ENCODE measurements around the gene SCAI. TPM values are rescaled to one million over a fixed set of nuclear protein-coding genes. Genes with fewer than 3 reads are reported as not detected.

SCAI gene
- total RNA-seq, 1 experiment from 2014 or later = 4.7 TPM

GRCh38 chr9:124932333-124932732 is 211.0 kb downstream of the SCAI start:
- intact Hi-C loops (cut with micrococcal nuclease; ENCODE audit: unreplicated experiment) (no loop called here), in situ Hi-C loops (cut with HindIII; ENCODE audit: low pct_unique_long_range_greater_than_20kb, low sequenced_read_pairs) (no loop called here)
- DNase-seq (ENCODE audit: low read depth, low spot score) (no peak), ATAC-seq (no peak)
- Histone ChIP-seq H3K36me3 (ENCODE audit: control insufficient read depth, insufficient read depth, low read length) (peaks cover 13% of the 10 kb centered on the region; the same call in 1 of the 2 replicates), H3K9me3 (ENCODE audit: control insufficient read depth, insufficient read depth, low read depth, low read length) (no peaks in the 10 kb centered on the region), H3K27ac (ENCODE audit: low read length) (no peak overlapping the region), H3K4me1 (ENCODE audit: control insufficient read depth, insufficient read depth, low read length) (no peaks in the 10 kb centered on the region), H3K27me3 (ENCODE audit: control insufficient read depth, insufficient read depth, low read length) (no peaks in the 10 kb centered on the region), H3K4me3 (ENCODE audit: low read depth in 2 of 2, low read length in 2 of 2) (no peak overlapping the region)
- ChIA-PET CTCF (no interaction called here), POLR2A (no interaction called here)
- BruUV-seq (replicated peaks) = no TSS peak
- TF ChIP-seq SIN3A (IDR thresholded peaks at IDR 0.05; ENCODE audit: borderline replicate concordance, insufficient read depth, low read depth, low read length) = no peak
- TF ChIP-seq POLR2AphosphoS5 (IDR thresholded peaks at IDR 0.05; ENCODE audit: low read depth, low read length) = no peak
- TF ChIP-seq TCF7L2 (IDR thresholded peaks at IDR 0.05; ENCODE audit: low read depth, low read length) = no peak
- TF ChIP-seq, protein P1, sequence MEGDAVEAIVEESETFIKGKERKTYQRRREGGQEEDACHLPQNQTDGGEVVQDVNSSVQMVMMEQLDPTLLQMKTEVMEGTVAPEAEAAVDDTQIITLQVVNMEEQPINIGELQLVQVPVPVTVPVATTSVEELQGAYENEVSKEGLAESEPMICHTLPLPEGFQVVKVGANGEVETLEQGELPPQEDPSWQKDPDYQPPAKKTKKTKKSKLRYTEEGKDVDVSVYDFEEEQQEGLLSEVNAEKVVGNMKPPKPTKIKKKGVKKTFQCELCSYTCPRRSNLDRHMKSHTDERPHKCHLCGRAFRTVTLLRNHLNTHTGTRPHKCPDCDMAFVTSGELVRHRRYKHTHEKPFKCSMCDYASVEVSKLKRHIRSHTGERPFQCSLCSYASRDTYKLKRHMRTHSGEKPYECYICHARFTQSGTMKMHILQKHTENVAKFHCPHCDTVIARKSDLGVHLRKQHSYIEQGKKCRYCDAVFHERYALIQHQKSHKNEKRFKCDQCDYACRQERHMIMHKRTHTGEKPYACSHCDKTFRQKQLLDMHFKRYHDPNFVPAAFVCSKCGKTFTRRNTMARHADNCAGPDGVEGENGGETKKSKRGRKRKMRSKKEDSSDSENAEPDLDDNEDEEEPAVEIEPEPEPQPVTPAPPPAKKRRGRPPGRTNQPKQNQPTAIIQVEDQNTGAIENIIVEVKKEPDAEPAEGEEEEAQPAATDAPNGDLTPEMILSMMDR (IDR thresholded peaks at IDR 0.05) = no peak
- TF ChIP-seq, protein P2, sequence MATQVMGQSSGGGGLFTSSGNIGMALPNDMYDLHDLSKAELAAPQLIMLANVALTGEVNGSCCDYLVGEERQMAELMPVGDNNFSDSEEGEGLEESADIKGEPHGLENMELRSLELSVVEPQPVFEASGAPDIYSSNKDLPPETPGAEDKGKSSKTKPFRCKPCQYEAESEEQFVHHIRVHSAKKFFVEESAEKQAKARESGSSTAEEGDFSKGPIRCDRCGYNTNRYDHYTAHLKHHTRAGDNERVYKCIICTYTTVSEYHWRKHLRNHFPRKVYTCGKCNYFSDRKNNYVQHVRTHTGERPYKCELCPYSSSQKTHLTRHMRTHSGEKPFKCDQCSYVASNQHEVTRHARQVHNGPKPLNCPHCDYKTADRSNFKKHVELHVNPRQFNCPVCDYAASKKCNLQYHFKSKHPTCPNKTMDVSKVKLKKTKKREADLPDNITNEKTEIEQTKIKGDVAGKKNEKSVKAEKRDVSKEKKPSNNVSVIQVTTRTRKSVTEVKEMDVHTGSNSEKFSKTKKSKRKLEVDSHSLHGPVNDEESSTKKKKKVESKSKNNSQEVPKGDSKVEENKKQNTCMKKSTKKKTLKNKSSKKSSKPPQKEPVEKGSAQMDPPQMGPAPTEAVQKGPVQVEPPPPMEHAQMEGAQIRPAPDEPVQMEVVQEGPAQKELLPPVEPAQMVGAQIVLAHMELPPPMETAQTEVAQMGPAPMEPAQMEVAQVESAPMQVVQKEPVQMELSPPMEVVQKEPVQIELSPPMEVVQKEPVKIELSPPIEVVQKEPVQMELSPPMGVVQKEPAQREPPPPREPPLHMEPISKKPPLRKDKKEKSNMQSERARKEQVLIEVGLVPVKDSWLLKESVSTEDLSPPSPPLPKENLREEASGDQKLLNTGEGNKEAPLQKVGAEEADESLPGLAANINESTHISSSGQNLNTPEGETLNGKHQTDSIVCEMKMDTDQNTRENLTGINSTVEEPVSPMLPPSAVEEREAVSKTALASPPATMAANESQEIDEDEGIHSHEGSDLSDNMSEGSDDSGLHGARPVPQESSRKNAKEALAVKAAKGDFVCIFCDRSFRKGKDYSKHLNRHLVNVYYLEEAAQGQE (IDR thresholded peaks at IDR 0.05; ENCODE audit: insufficient read depth in 1 of 2, low read depth in 2 of 2, low read length in 1 of 2) = no peak

DNA sequence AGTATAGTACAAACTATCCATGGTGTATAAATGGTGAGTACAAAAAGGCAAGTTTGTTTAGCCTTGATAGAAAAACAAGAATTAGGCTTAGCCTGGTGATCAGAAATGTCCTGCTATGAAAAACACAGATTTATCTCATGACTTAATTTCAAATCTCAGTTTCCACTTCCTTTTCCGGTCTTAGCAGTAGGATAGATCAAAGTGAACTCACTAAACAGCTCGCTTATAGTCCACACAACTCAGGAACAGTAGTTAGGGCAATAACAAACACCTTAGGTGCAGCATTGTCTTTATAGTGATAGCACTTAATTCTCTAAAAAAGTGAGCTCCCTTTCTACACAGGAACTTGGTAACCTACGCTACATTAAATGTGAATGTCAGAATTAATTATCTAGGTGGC is 213.9 kb downstream of the SCAI start:
- H3K27ac ChIP-seq (ENCODE audit: low read length) = no peak overlapping the region
- CTCF ChIA-PET = no interaction called here
- POLR2A ChIA-PET = interaction anchor here (0.5 to 0.8 kb wide), 2 partner anchors 12 to 50 kb away, joined by 3 to 9 read pairs; partner anchors contain the start of gene GOLGA1
- TF ChIP-seq SIN3A (IDR thresholded peaks at IDR 0.05; ENCODE audit: borderline replicate concordance, insufficient read depth, low read depth, low read length) (no peak), TCF7L2 (IDR thresholded peaks at IDR 0.05; ENCODE audit: low read depth, low read length) (no peak), POLR2AphosphoS5 (IDR thresholded peaks at IDR 0.05; ENCODE audit: low read depth, low read length) (no peak)
- TF ChIP-seq, protein P1 (IDR thresholded peaks at IDR 0.05) = no peak
- TF ChIP-seq, protein P2 (IDR thresholded peaks at IDR 0.05; ENCODE audit: insufficient read depth in 1 of 2, low read depth in 2 of 2, low read length in 1 of 2) = no peak
- ATAC-seq (no peak), DNase-seq (ENCODE audit: low read depth, low spot score) (no peak)
- H3K4me3 ChIP-seq (ENCODE audit: low read depth in 2 of 2, low read length in 2 of 2) = no peak overlapping the region
- no peaks in the 10 kb centered on the region for H3K27me3 ChIP-seq (ENCODE audit: control insufficient read depth, insufficient read depth, low read length)
- H3K9me3 ChIP-seq (ENCODE audit: control insufficient read depth, insufficient read depth, low read depth, low read length) = no peaks in the 10 kb centered on the region
- in situ Hi-C loops (cut with HindIII; ENCODE audit: low pct_unique_long_range_greater_than_20kb, low sequenced_read_pairs) (no loop called here), intact Hi-C loops (cut with micrococcal nuclease; ENCODE audit: unreplicated experiment) (no loop called here)
- H3K36me3 ChIP-seq (ENCODE audit: control insufficient read depth, insufficient read depth, low read length) = peaks cover 13% of the 10 kb centered on the region; the same call in 1 of the 2 replicates
- BruUV-seq (replicated peaks) = no TSS peak
- no peaks in the 10 kb centered on the region for H3K4me1 ChIP-seq (ENCODE audit: control insufficient read depth, insufficient read depth, low read length)

All from Panc1 (cell line).